NCI-H2029 treated with DMSO at 0.1 percent for 48 hours (cell line): ENCODE results near the gene TTC5.
A peak's percentile ranks its signal among the peaks of the same experiment; 100 is the strongest.
"Not testable (repeated sequence)": the region's sequence is repeated elsewhere in the genome, so short reads cannot be mapped to it uniquely, and the experiment has no call there.

Experiments used
- DNase-seq: peaks from one replicate; lab custom pipeline; 2025; lab: John Stamatoyannopoulos, UW

Gene TTC5, protein sequence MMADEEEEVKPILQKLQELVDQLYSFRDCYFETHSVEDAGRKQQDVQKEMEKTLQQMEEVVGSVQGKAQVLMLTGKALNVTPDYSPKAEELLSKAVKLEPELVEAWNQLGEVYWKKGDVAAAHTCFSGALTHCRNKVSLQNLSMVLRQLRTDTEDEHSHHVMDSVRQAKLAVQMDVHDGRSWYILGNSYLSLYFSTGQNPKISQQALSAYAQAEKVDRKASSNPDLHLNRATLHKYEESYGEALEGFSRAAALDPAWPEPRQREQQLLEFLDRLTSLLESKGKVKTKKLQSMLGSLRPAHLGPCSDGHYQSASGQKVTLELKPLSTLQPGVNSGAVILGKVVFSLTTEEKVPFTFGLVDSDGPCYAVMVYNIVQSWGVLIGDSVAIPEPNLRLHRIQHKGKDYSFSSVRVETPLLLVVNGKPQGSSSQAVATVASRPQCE

DNA sequence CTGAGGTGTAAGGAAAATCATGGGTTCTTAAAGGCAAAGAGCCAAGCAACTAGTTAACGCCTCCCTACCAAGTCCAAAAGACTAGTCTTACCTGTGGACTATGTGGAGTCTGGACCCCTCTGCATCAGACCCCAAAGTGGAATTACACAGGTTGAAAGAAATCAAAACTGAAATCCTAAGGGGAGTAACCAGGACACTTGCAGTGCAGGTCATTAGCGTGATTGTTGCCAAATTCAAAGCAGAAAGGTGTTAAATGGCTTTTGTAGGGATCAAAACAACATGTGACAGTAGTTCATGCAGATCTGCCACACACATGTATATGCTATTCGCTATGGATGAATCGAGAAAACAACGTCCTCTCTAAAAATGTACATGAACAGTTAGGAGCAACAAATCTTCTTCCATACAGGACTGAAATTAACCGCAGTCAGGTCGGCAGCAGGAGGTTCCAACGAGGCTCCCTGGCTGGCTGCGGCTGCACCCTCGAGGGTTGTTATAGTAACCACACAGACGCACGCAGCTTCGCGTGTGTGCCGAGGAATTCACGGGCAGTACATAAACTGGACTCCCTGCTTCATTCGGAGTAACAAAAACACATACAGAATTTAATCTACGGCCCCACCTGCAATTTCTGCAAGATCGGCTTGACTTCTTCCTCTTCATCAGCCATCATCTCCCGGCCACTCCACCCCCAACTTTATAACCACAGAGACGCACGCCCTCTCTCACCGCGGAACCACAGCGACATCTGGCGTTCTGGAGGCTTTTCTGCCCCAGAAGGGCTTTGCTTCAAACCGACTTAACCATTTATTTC lies at the start of gene TTC5:
TSS of gene TTC5 (minus strand) at position 687 of the 814 bp plus-strand sequence. CDS start at position 673, 14 bp downstream.
- peak; percentile 60 for DNase-seq

- no peak for DNase-seq
Measured at GRCh38 chr14:20350860-20351259, 45.1 kb upstream of the TTC5 start.

GRCh38 chr14:20350282-20350681 lies 44.5 kb upstream of the TTC5 start:
- DNase-seq = no peak

DNA sequence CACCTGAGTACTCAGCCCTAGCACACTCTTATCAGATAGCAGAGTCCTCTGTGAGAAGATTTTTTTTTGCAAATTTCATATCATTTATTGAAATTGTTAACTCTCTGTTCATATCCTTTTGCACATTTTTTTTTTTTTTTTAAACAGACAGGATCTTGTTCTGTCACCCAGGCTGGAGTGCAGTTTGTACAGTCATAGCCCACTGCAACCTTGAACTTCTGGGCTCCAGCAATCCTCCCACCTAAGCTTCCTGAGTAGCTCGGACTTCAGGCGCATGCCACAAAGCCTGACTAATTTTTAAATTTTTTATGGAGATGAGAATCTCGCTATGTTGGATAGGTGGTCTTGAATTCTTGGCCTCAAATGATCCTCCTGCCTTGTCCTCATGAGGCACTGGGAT lies 42.0 kb upstream of the TTC5 start:
- no peak for DNase-seq

DNA sequence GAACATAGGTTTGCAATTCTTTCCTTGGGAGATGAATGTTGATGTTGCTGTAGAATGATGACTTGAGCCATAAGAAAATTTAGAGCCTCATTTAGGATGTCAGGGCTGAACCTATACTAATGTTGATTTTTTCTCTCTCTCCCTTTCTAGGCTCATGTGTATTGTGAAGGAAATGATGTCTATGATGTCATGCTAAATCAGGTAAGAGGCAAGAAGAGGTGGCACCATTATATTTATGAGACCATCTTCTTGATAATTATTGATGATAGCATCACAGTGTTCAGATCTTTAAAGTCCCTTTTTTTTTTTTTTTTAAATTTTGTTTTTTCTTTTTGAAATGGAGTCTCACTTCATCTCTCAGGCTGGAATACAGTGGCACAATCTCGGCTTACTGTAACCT lies 41.0 kb upstream of the TTC5 start:
- no peak for DNase-seq

GRCh38 chr14:20345366-20345765 lies 39.6 kb upstream of the TTC5 start:
- DNase-seq = no peak

DNA sequence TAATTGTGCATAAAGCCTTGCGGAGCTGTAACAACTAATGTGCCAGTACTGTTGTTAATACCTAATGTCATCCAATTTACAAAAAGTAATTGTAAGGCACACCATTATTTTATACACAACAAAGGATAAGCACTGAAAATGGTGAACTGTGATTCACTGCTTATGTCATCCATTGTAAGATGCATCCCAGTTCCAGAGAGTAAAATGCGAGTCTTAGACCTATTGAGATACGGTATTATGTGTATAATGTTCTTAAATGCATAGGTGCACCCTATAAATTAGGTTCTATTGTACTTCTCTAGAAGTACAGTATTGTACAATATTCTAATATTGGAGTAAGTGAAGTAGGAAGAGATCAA lies 38.1 kb upstream of the TTC5 start:
- no peak for DNase-seq

- peak; percentile 99 for DNase-seq
Measured at GRCh38 chr14:20343092-20343861, 37.5 kb upstream of the TTC5 start, which contains the start of gene PARP2. Gene PARP2 (plus strand): TSS chr14:20343635. CDS start chr14:20343642, 7 bp downstream.

DNA sequence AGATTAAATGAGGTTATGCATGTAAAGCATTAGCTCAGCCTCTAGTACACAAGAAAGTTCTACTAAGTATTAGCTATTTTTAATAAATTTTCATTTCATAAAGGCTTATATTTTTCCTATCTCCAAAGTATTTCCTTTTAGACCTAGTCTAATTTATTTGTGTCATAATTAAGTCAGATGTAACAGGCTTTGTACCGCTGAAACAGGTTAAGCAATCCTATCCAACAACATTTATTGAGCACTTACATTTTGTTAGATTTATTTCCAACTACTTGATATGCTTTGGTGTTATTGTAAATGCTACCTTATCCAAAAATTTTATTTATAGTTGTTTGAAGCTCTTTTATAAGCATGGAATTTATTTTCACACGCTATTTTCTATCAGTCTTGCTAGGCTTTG lies 35.9 kb upstream of the TTC5 start:
- DNase-seq = no peak

GRCh38 chr14:20341032-20341431 lies 35.3 kb upstream of the TTC5 start:
- not testable (repeated sequence) for DNase-seq

- DNase-seq = no peak
Measured at GRCh38 chr14:20334017-20334416, 28.3 kb upstream of the TTC5 start.

DNA sequence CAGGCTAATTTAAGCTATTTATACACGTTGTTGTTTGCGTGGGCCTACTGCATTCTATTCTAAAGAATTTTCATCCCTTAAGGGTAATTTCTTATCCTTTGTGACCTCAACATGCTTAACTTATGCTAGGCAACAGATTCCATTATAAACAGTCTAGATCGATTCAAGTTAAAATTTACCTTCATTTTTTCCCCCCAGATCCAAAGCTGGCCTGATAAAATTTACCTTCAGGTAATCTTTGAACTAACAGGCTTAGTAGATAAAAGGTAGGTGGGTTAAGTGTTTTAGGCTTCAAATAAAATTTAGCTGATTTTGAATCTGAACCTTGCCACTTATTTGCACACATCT lies 27.7 kb upstream of the TTC5 start:
- no peak for DNase-seq

GRCh38 chr14:20332788-20333493 lies 27.2 kb upstream of the TTC5 start, which contains the start of gene CCNB1IP1:
Gene CCNB1IP1 (minus strand): TSS chr14:20333279. CDS start chr14:20316523, 16,756 bp downstream.
- peak; percentile 95 for DNase-seq

DNA sequence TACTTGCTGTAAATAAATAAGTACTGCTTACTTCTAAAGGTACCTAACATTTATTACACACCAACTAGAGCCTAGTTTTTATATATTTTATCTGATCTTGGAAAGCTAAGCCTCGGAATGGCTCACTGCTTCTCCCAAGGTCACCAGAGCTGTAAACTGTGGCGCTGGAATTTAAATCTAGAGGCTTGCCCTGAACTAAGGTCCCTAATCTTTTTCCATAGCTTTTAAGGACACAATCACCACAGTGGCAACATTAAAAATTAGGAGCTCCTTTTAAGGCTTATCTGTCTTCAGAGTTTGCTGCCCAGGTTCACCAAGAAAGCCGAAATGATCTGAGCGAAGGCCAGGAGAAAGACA lies 26.7 kb upstream of the TTC5 start:
- DNase-seq = no peak

DNA sequence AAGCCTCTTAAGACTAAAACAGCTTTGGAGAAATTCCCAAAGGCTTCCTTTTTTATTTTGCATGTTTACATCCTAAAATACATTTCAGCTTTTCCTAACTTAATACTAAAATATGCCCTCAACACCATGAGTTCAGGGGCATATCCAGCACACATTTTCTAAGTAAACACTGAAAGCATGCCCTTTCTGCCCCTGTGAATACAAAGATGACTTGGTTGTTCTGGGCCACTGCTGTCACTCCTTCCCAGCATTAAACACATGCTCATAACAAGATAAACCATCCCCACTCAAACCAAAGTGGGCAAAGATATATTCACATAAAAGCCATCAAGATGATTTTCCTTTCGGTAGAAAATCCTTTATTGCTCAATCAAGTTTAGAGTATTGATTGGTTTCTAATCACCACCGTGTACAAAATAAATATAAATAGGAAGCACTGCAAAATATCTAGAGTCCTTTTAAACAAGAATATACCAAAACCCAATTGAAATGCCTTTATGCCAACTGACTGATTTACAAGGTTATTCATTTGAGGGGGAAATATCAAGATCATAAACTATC lies 25.4 kb upstream of the TTC5 start:
- DNase-seq = no peak

DNA sequence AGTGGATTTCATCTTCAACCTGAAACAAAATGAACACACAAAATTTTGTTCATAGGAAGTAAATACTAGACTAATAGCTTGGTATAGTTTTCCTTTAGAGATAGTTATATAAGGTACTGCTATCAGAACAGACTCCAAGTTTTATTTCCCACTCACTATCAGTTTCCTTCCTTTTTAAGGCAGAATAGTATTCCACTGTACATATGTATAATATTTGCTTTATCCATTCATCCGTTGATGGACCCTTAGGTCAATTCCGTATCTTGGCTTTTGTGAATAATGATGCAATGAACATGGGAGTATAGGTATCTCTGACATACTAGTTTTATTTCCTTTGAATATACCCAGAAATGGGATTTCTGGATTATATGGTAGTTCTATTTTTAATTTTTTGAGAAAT lies 23.6 kb upstream of the TTC5 start:
- no peak for DNase-seq

DNA sequence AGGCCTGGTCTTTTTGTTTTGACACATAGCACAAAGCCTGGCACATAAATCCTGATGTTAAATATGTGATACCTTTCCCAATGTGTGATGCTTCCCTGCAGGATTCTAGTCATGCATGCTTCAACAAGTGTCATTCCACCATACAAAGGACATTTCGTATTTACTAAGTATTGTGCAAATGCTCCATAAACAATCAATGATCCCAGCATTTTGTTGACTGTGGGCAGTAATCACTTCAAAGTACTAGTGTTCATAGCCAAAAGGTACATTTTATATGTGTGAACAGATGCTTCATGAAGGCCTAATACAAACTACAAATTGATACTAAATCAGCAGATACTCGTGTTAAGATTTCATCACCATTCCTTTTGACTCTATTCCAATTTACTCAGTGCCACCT lies 23.0 kb upstream of the TTC5 start:
- peak; percentile 9 for DNase-seq

DNA sequence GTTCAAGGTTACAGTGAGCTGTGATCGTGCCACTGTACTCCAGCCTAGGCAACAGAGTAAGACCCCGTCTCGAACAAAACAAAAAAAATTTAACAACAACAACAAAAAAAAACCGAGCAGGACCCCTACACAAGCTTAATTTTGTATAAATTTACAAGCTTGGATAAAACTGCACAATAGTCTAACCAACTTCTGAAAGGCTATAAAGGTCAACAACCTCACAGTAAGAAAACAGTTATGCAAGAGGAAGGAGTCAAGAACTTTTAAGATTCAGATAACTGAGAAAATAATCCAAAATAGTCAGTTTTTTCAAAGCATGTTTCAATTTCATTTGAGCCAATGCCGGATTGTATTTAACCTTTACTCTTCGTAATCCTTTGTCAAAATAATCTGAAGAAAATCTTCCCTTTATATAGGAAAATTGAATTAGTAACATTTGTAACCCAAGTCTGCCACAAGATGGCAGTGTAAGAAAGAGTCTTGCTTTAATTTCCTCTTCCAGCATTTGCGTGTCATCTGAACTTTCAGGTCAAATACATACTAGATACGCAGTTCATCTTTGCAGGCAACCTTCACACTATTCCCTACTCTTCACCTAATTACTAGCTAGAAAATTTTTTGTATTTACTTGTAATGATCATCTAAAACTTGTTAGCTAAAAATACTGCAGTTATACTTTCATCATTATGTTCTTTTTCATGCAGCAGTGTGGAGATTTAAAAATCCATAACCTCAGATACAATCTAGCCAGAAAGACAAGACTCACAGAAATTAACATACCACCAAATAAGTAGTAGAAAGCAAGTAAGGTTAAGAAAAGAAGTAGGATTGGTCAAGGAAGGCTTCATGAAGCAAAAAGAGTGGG lies 21.5 kb upstream of the TTC5 start:
- DNase-seq = peak; percentile 49

- DNase-seq = no peak
Measured at GRCh38 chr14:20317720-20318119, 12.0 kb upstream of the TTC5 start.

- DNase-seq = no peak
Measured at GRCh38 chr14:20314026-20314425, 8.3 kb upstream of the TTC5 start.

DNA sequence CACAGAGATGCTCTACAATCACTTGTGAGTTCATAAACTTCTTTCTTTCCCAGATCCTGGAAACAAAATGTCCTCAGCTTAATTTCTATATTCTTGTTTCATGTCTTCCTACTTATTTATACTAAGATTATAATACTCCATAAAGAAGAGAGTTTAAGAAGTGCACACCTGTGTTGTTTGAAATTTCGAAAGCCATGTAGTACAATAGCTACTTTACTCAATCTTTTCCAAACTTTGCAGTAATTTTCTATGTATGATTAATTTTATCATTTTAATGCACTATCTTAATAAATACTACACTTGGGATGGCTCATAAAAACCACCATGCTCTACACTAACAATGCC lies 300 bp upstream of the TTC5 start:
- no peak for DNase-seq
